GM21381 (cell line): ENCODE results near the gene DLK1.

ENCODE experiments used
- ATAC-seq: cut with Tn5 transposase; IDR thresholded peaks from one replicate; pipeline ENCODE4 v1.9.1; 2021; ENCODE audit warnings: mild to moderate bottlenecking, moderate library complexity; ENCODE audit not compliant: unreplicated experiment

DLK1 gene

DNA sequence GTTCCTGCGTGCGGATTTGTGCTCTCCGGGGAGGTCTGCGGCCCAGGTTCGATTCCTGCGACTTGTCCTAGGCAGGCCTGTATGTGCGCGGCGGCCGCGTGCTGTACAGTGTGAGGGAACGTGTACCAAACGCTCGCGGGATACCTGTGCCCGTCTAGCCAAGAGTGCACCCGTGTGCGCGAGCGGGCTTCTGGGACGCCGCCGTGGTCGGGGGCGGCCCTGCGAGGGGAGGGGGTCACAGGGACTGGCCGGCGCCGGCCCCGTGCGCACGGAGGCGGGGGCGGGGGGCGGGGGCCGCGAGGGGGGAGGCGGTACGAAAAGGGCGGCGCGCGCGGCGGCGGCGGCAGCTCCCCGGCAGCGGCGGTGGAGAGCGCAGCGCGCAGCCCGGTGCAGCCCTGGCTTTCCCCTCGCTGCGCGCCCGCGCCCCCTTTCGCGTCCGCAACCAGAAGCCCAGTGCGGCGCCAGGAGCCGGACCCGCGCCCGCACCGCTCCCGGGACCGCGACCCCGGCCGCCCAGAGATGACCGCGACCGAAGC, at the start of gene DLK1:
TSS of gene DLK1 (plus strand) at position 343 of the 536 bp plus-strand sequence. CDS start at position 520, 177 bp downstream.
- ATAC-seq, result no peak

DNA sequence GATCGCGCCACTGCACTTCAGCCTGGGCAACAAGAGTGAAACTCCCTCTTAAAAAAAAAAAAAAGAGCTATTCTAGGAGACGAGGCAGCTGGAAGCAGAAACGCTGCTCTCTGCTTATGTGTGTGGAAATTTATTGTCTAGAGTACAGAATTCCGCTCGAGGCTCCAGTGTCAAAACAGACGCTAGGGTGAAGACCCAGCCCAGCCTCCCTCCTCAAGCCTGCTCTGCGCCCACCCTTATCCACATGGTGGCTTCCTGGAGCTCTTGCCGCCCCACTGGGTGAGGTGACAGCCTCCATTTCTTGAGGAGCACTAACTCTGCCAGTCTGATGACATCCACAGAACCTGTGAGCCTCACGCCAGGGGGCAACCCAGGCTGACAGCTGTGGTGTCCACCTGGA, 49.5 kb upstream of the DLK1 start:
- no peak for ATAC-seq

DNA sequence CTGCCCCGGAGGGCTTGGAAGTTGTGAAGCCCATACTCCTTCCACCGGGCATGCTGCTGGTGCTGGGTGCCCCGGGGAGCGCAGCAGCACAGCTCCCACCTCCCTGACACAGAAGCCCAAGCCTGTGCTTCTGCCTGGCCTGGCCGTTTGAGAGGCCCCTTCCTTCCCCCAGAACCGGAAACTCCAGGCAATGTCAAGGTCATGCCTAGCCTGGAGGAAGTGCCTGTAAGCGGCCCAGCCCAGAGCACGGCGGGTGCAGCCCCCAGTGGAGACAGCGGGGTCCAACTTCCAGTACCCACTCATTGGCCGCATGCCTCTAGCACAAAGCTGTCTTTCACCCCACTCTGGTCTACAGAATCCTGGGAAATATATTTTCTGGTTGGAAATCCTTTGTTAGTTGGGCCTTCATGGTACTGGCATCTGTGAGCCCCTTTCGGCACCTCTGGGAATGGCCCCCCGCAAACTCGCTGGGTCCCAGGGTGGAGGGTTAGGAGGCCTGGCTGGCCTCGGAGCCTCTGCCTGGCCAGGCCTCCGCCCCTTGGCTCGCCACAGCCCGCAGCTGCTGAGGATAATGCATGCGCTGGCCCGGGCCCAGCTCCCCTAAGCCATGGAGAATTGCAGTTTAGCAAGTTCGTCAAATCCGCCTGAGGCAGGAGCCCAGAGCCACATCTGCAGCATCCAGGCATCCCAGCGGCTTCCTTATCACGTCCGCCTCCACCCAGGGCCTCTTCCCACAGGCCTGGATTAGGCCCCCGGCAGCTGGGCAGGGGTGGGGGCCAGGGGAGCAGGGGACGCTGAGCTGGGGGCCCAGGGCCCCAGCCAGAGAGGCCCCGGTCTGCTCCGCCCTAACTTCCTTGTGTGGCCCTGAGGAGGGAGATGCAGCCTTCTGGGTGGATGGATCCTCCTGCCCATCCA, 48.9 kb upstream of the DLK1 start:
- ATAC-seq, result no peak

DNA sequence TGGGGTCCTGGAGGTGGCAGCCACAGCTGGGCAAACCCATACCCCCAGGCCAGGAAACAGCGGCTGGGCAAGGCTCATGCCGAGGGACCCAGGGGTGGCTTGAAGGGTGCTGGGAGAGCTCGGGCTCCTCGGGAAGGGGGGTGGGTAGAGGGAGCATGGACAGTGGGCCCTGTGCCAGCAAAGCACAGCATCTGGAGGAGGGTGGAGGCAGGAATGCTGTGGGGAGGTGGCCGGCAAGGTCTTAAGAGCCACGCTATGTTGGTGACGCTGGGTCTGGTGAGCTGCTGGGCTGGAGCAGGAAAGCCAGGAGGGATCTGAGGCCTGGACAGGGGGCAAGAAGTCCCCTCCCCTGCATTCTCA, 48.2 kb upstream of the DLK1 start:
- ATAC-seq, result no peak

DNA sequence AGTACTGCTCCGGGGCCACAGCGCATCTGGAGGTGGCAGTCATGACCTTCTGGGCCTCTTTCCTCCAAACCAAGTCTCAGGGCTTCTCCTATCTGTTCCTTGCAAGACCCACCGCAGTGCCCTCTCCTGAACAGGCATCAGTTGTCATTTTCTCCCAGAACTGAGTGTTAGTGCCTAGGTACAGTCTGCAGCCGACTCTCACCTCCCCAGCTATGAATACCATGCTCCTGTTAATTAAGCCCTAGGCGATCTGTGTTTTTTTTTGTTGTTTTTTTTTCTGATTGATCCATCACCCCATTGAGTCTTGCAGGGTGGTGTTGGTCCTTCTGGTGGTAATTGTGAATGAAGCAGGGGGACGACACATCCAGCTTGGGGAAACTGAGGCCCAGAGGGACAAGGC, 47.5 kb upstream of the DLK1 start:
- no peak for ATAC-seq

DNA sequence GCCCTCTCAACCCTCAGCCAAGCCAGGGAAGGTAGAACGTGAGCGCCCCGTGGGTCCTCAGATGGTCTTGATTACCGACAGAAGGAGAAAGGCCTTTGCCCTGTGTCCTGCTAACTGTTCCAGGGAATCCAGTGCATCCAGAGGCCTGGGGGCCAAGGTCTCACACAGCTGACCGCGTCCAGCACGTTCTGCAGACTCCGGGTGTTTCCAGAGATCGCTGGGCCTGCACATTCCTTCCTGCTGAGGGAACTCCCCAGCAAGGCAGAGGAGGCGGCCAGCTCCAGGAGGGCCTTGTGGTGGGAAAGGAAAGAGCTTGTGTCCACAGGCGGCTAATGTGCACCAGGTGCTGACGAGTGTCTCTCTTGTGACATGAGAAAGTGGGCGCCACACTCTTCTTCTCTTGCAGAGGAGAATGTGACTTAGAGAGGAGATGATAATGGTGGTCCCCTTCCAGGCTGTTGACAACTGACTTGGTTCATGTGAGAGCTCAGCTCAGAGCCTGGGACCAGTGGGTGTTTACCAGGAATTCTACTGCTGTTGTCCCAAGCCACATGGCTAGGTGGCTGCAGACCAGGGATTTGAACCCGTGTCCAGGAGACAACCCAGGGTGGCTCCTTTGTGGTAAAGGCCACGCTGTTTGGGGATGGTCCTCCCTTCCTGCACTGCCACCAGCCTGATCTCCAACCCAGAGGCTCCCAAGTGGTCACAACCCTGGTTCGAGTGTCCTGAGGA, 46.8 kb upstream of the DLK1 start:
- no peak for ATAC-seq

DNA sequence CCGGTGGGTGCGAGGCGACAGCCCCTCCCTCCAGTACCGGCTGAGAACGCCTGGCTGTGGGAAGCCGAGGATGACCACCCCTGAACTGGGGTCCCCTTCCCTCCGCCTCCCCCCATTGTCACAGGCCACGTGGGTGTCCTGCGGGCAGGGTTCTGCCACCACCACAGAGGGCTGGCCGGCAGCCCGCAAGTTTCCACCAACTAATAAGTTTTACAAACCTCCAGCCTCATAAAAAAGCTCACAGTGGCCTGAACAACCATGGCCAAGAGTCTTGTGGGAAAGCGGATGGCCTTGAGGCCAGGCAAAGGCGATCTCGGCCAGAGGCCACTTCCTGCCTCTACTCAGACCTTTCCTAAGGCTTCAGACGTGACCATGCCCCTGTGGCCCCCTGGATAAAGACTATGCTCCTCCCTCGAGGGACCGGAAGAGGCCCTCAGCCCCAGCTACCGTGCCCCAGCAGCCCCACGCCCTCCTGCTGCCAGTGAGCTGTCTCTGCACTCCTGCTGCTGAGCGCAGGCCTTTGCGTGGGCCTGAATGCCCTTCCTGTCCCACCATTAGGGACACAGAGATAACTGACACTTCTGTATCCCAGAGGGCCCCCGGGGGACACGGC, 46.1 kb upstream of the DLK1 start:
- ATAC-seq, result no peak

DNA sequence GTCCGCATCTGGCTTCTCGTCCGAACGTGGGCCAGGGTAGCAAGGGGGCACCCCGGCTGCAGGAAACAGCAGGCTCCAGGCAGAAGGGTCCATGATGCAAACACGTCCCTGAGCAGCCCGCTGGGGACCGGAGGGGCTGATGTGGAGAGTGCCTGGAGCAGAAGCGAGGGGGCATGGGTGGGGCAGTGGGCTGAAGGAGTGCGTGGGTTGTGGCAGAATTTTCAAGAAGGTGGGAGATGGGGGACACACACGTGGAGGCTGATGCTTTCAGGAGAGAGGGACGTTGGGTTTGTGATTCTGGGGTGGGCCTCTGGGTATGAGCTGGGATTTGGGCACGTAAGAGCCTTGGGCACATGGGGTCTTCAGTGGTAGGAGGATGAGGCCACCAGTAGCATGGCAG, 45.6 kb upstream of the DLK1 start:
- ATAC-seq, result no peak

DNA sequence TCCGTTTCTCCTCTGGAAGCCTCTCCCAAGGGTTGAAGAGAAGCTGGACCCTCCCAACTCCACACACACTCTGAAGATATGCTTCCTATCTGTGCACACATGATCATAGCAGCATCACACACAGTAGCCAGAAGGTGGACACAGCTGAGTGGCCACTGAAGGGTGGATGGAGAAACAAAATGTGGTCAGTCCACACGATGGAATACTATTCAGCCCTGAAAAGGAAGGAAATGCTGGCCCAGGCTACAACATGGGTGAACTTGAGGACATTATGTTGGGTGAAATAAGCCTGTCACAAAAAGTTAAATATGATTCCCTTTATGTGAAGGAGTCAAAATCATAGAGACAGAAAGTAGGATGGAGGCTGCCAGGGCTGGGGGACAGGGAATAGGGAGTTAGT, 43.9 kb upstream of the DLK1 start:
- no peak for ATAC-seq

DNA sequence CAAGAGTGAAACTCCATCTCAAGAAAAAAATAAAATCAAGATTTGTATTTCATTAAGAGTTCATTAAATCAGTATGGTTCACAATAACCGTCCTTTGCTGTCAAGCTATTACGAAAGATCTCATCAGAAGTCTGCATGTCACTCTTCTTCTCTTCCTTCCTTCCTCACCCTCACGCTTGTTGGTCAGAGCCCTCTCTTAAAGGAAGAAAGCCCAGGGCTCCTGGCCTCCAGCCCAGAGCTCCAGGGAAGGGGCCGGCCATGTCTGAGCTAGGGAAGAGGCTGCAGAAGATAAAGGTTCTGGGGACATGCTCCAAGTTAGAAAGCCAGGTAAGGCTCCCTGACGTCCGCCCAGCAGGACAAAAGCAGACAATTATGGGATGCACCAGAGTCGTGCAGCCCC, 43.1 kb upstream of the DLK1 start:
- ATAC-seq, result no peak

DNA sequence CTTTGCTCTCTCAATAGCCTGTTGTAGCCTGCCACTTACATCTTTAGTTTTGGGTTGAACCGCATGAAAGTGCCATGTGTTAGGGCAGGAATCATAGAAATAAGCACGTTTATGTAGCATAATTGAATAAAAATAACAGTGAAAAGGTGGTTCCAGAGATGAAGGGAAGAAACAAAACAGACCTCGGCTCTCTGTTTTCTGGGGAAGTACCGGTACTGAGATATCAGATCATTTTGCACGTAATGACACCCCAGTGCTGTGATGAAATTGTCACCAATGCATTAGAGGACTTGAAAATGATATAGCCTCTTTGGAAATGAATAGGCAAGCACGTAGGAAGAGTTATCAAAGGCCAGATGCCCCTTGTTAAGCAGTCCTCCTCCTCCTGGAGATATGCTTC, 42.5 kb upstream of the DLK1 start:
- ATAC-seq, result no peak

DNA sequence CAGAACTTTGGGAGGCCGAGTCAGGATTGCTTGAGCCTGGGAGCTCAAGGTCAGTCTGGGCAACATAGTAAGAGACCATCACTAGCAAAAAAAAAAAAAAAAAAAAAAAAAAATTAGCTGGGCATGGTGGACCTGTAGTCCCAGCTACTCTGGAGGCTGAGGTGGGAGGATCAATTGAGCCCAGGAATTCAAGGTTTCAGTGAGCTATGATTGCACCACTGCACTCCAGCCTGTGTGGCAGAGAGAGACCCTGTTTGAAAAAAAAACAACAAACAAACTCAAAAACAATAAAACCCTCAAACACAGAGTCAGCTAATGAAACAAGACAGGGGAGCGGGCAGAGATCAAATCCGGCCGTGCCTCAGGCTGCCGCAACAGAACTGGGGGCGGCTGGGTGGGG, 41.7 kb upstream of the DLK1 start:
- ATAC-seq, result no peak

DNA sequence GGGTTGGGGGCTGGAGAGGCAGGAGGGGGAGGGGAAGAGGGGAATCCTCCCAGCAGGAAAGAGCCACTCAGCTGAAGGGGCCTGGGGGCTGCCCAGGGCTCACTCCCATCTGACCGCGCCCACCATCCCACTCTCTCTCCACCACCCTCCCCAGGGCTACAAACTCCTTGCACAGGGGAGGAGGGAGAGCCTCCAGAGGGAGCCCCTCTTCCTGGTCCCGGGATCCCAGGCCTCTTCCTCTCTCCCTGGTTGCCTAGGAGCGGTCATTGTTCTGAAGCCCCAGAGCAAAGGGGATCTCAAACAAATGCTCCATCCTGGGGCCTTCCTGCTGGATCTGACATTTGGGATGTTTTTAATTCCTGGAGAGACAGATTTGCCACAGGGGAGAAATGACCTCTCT, 39.8 kb upstream of the DLK1 start:
- no peak for ATAC-seq

DNA sequence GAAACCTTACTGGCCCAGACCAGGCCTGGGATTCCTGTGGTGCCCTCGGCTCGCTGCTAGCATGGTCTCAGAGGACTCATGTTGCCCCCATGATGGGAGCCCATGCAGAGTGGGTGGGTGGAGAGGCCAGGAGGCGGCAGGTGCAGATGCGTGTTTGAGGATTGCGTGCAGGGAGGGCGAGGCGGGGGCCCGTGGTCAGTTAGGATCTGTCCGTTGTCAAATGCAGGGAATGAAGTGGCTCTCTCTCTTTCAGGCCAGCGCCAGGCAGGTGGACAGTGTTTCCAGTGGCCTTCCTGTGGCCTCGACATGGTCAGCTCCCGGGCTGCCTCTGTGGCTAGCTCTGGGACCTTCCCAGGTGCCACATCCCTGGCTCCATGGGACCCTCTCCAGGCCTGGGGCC, 39.3 kb upstream of the DLK1 start:
- ATAC-seq, result no peak

DNA sequence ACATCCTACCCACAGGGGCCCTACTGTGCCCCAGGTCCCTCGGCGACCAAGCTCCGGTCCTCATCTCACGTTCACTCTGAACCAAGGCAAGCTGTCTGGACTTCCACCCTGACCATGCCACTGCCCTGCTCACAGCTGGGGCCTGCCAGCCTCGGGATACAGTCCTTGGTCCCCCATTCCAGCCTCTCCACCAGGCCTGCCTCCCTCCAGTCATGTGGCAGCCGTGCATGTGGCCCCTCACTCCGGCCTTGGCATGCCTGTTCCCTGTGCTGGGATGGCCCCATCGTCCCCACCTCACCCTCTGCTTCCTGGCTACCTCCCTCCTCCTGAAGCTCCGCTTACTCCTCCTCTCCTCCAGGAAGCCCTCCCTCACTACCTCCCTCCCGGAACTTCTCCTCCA, 38.6 kb upstream of the DLK1 start:
- ATAC-seq, result no peak

DNA sequence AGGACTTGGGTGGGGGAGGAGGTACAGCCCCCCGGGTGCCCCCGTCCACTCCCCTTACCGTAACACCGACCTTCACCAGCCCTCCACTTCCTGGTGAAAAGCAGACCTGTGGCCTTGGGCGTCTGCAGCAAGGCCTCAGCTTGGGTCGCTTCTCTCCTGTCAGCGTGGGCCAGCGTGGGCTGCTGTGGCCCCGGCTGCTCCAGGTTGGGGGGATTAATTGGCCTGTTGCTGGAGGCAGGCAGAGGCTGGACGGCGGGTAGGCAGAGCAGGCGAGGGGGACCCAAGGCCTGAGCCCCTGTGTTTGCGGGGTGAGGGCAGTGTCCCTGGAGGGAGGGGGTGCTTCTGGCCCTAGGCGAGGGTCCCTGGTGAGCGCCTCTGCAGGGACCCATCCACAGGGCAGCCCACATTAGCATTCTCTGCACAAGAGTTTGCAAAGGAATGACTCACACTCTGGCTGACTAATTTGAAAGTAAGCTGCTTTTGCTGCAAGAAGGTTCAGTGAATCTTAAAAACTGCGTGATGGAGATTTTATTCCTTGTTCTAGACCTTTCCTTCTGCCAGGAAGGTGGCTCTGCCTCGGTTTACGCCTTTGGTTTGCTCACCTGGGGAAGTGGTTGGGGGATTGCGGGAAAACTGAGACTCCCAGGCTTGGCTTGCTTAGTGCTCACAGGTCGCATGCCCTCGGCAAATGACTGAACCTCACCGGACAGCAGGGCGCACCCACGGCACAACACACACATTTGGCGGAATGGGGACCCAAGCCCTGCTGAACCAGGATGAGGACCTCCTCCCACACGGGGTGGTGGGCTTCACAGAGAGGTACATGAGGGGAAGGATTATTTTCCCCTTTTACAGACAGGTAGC, 37.9 kb upstream of the DLK1 start:
- ATAC-seq, result no peak

DNA sequence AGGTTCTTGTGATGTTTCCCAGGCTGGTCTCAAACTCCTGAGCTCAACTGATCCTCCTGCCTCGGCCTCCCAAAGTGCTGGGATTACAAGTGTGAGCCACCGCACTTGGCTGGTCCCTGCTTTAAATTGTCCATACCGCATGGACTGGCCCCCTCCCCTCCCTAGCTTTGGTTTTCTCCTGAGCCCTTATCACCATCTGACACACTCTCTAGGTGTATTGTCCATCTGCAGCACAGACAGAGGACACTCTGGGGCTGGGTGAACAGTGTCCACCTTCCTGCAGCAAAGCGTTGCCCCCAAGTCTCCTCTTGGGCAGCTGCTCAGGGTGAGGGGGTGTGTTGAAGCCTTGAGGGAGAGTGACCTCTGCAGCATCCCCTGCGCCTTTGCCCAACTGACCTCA, 36.0 kb upstream of the DLK1 start:
- no peak for ATAC-seq

DNA sequence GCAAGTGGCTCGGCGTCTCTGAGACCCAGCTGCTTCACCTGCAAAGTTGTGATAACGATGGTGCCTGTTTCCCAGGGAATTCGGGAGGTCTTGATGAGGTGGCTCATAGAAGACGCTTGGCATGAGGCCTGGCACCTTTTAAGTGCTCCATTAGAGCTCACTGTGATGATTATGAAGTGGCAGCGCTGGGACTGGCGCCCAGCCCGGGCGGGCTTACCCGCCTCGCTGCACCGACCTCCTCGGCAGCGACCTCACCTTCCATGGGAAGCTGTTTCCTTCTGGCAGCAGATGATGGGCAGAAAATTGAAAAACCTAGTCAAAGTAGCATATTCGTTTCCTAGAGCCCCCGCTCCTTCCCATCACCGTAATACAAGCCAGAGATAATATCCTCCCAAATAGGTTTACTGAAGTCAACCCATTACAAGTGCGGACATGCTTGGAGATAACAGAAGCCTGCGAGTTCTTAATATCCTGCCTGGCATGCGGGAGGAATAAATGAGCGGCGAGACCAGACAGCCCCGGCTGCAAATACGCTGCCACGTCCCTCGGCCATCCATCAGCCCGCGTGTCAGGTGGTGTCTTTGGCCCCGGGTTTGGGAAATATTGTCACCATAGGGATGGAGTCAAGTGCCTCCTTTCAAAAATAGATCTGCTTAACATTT, 35.2 kb upstream of the DLK1 start:
- no peak for ATAC-seq

DNA sequence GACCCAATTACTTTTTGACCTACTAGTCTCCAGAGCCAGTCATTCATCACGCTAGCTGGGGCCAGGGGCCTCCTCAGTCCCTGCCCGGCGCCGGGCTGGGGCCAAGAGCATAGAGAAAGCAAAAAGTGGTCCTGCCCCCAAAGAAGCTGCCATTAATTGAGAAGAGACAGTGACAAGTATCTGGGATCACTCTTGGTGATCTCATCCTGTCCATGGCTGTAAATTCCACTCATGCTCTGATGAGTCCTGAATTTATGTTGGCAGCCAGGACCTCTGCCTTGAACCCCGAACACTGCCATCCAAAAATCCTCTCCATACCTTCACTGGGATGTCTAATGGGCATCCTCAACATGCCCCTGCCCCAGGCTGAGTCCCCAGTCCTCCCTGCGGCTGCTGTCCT, 34.4 kb upstream of the DLK1 start:
- ATAC-seq, result no peak

DNA sequence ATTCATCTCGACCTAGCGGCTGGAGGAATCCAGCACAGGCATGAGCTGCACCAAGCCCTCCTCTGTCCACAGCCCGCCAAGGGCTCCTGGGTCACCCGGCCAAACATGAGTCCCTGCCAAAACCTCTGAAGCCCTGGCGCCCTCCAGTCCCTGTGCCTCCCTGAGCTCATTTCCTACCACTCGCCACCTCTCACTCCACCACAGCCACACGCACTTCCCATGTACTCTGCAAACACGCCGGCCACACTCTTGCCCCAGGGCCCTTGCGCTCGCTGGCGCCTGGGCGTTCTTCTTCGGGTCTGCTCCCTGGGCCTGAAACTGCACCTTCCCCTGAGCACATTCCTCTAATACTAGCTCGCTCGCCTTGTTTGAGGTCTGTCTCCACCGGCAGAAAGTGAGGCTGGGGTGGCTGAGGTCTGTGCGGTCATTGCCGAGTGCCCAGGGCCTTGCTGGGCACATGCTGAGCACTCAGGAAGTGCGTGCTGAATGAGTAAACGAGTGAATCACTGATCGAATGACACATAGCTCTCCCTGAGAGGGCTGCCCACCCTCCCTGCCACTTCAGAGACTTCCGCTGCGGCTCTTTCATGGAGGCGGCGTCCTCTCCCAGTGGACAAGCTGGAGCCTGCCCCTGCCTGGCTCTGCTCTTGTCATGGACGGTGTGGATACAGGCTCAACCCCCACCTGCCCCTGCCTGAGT, 33.7 kb upstream of the DLK1 start:
- no peak for ATAC-seq
